A549 (cell line): ENCODE data around the gene TRNAU1AP. TPM values are rescaled to one million over a fixed set of nuclear protein-coding genes. Genes with fewer than 3 reads are reported as not detected.

Source experiments
- ATAC-seq, 2 experiments: fragments of 200-7000 bp in 1 of 2; fragments of >200 bp in 1 of 2; cut with Nextera tagmentation in 1 of 2; cut with Tn5 transposase in 1 of 2; 3 replicates each; pipeline versions ENCODE4 v1.8.0 to v1.9.1; 2018 to 2020; ENCODE audit warnings: mild to moderate bottlenecking in 1 of 2, moderate library complexity in 1 of 2
- CTCF ChIA-PET: fragments of 300-600 bp; sonication (Branson Sonifier 250); formaldehyde crosslinking; extraction: SDS; loops from one replicate; lab custom pipeline; 2021; ENCODE audit warnings: antibody characterized with exemption, inconsistent platforms; lab: Yijun Ruan, JAX
- POLR2A ChIA-PET: fragments of 350-600 bp; formaldehyde crosslinking; extraction: SDS; loops from one replicate; lab custom pipeline; 2021; ENCODE audit warnings: antibody characterized with exemption, inconsistent platforms; lab: Yijun Ruan, JAX
- DNase-seq, 2 experiments: peaks; one replicate each; pipeline versions ENCODE4 v3.0.0 to v3.0.0-alpha.2; 2011 to 2016; ENCODE audit warnings: low read depth in 1 of 2, low spot score in 1 of 2
- FAIRE-seq: peaks from 2 replicates; lab custom pipeline; 2011; peaks lifted over from hg19 to GRCh38; lab: Jason Lieb, UNC
- H3K27ac ChIP-seq, 2 experiments: fragments of >200 bp; sonication (Bioruptor Twin); formaldehyde crosslinking; 3 replicates each; pipeline ENCODE4 v1.5.1; 2016 to 2017
- H3K4me1 ChIP-seq: fragments of >200 bp; sonication (Bioruptor Twin); formaldehyde crosslinking; 3 replicates; pipeline ENCODE4 v1.6.1; 2016
- H3K4me2 ChIP-seq: fragments of >200 bp; sonication (Bioruptor Twin); formaldehyde crosslinking; 3 replicates; pipeline ENCODE4 v1.6.1; 2016
- H3K4me3 ChIP-seq: fragments of >200 bp; sonication (Bioruptor Twin); formaldehyde crosslinking; 3 replicates; pipeline ENCODE4 v1.5.1; 2016
- H3K9me3 ChIP-seq: fragments of >200 bp; sonication (Bioruptor Twin); formaldehyde crosslinking; 3 replicates; pipeline ENCODE4 v1.6.1; 2016
- ATOH8 ChIP-seq: fragments of 250-450 bp; sonication (Bioruptor Pico); IDR thresholded peaks from 2 replicates; pipeline ENCODE4 v1.5.0; 2020; ENCODE audit warnings: low read depth, mild to moderate bottlenecking, moderate library complexity
- CEBPB ChIP-seq, 2 experiments: fragments of >200 bp in 1 of 2; sonication (Bioruptor Twin) in 1 of 2; formaldehyde crosslinking in 1 of 2; IDR thresholded peaks; 2 replicates each; pipeline ENCODE4 v1.6.1; 2012 to 2016
- CHD4 ChIP-seq: fragments of 200-600 bp; sonication (generic); IDR thresholded peaks from 2 replicates; pipeline ENCODE4 v1.6.1; 2016; ENCODE audit warnings: antibody characterized with exemption, mild to moderate bottlenecking, borderline replicate concordance
- E2F6 ChIP-seq: IDR thresholded peaks from 2 replicates; pipeline ENCODE4 v1.6.1; 2012; ENCODE audit warnings: low read depth, borderline replicate concordance
- EHF ChIP-seq: fragments of 250-450 bp; sonication (Bioruptor Pico); IDR thresholded peaks from 2 replicates; pipeline ENCODE4 v1.5.0; 2020; ENCODE audit warnings: mild to moderate bottlenecking
- ELK1 ChIP-seq: fragments of 150-350 bp; IDR thresholded peaks from 2 replicates; pipeline ENCODE4 v1.6.1; 2014; ENCODE audit warnings: low read depth, mild to moderate bottlenecking, low read length
- FOSB ChIP-seq: fragments of 250-450 bp; sonication (Bioruptor Pico); IDR thresholded peaks from 2 replicates; pipeline ENCODE4 v1.5.0; 2020; ENCODE audit warnings: mild to moderate bottlenecking, moderate library complexity
- JUN ChIP-seq, 2 experiments: fragments of >200 bp; sonication (Bioruptor Twin); formaldehyde crosslinking; IDR thresholded peaks; 2 replicates in 1 of 2; 3 replicates in 1 of 2; pipeline ENCODE4 v1.6.1; 2016 to 2017
- MAX ChIP-seq: IDR thresholded peaks from 2 replicates; pipeline ENCODE4 v1.6.1; 2012
- MAZ ChIP-seq: fragments of 150-350 bp; IDR thresholded peaks from 2 replicates; pipeline ENCODE4 v1.6.1; 2014; ENCODE audit warnings: antibody characterized with exemption, low read depth, low read length, borderline replicate concordance
- MYC ChIP-seq: IDR thresholded peaks from 2 replicates; pipeline ENCODE4 v1.6.1; 2012; ENCODE audit warnings: mild to moderate bottlenecking, inconsistent platforms, low read length, improper control_type of control experiment, borderline replicate concordance
- NR3C1 ChIP-seq: fragments of >200 bp; sonication (Bioruptor Twin); formaldehyde crosslinking; IDR thresholded peaks from 3 replicates; pipeline ENCODE4 v1.6.1; 2017
- PHF8 ChIP-seq: fragments of 200-600 bp; sonication (generic); IDR thresholded peaks from 2 replicates; pipeline ENCODE4 v1.6.1; 2016; ENCODE audit warnings: low read depth, mild to moderate bottlenecking, antibody characterized with exemption, moderate library complexity, borderline replicate concordance
- POLR2A ChIP-seq: IDR thresholded peaks from 2 replicates; pipeline ENCODE4 v1.6.1; 2012; ENCODE audit warnings: mild to moderate bottlenecking, low read length
- RCOR1 ChIP-seq: fragments of 150-350 bp; IDR thresholded peaks from 2 replicates; pipeline ENCODE4 v1.6.1; 2014; ENCODE audit warnings: antibody characterized with exemption, low read length, low read depth
- RFX5 ChIP-seq: fragments of 450-650 bp; IDR thresholded peaks from 2 replicates; pipeline ENCODE4 v1.7.1; 2014; ENCODE audit warnings: antibody characterized with exemption, mild to moderate bottlenecking, moderate library complexity
- RNF2 ChIP-seq: fragments of 200-600 bp; sonication (generic); IDR thresholded peaks from 2 replicates; pipeline ENCODE4 v1.6.1; 2016; ENCODE audit warnings: low read depth, mild to moderate bottlenecking, antibody characterized with exemption, moderate library complexity, borderline replicate concordance
- SREBF2 ChIP-seq: fragments of 450-650 bp; IDR thresholded peaks from 2 replicates; pipeline ENCODE4 v1.6.1; 2014; ENCODE audit warnings: mild to moderate bottlenecking, moderate library complexity
- TP53 ChIP-seq: fragments of 250-450 bp; sonication (Bioruptor Pico); IDR thresholded peaks from 2 replicates; pipeline ENCODE4 v1.5.0; 2021; ENCODE audit warnings: mild to moderate bottlenecking, moderate library complexity
- ZNF302 ChIP-seq: fragments of 250-450 bp; sonication (Bioruptor Pico); IDR thresholded peaks from 2 replicates; pipeline ENCODE4 v1.9.0; 2021; ENCODE audit warnings: inconsistent platforms, mild to moderate bottlenecking, moderate library complexity
- WGBS: methylation state at CpG from one replicate; pipeline ENCODE4 v1.1.6; 2017; ENCODE audit errors: missing lambda C conversion rate; 5-methylcytosine and 5-hydroxymethylcytosine counted together
- polyA minus RNA-seq: library from RNA; depleted of rRNA, polyadenylated mRNA; stranded (reverse); fragments of >200 nt; gene quantifications from 2 replicates; pipeline ENCODE4 v1.2.3, GENCODE V29; 2011; rRNA and poly(A)+ RNA removed
- polyA plus RNA-seq, 4 experiments: library from polyadenylated mRNA; depleted of rRNA in 3 of 4; stranded (reverse); fragments of >200 nt; fragmentation: RNase III in 1 of 4; extraction: RNeasy Plus Mini Kit Qiagen cat#74134 plus additional on column Dnase treatment in 1 of 4; gene quantifications; 2 replicates in 3 of 4; 3 replicates in 1 of 4; pipeline ENCODE4 v1.2.3, GENCODE V29; 2011 to 2017
- TF ChIP-seq, protein P1 (sequence below): fragments of 200-600 bp; sonication (generic); IDR thresholded peaks from 2 replicates; pipeline ENCODE4 v1.6.1; 2016; ENCODE audit warnings: antibody characterized with exemption, mild to moderate bottlenecking, moderate library complexity
- TF ChIP-seq, protein P2 (sequence below): fragments of 250-450 bp; sonication (Bioruptor Pico); IDR thresholded peaks from 2 replicates; pipeline ENCODE4 v1.5.0; 2021; ENCODE audit warnings: mild to moderate bottlenecking, moderate library complexity, borderline replicate concordance
- TF ChIP-seq, protein P3 (sequence below): fragments of >200 bp; sonication (Bioruptor Twin); formaldehyde crosslinking; IDR thresholded peaks from 3 replicates; pipeline ENCODE4 v1.5.1; 2016
- TF ChIP-seq, protein P4 (sequence below): fragments of >200 bp; sonication (Bioruptor Twin); formaldehyde crosslinking; IDR thresholded peaks from 3 replicates; pipeline ENCODE4 v1.6.1; 2016

The TRNAU1AP gene
- polyA plus RNA-seq (2011; rRNA removed) (23.8 and 25.5 TPM in 2 replicates), polyA plus RNA-seq (2017; fragmentation: RNase III; extraction: RNeasy Plus Mini Kit Qiagen cat#74134 plus additional on column Dnase treatment) (14.5 to 14.9 TPM (median 14.5 TPM) in 3 replicates), polyA minus RNA-seq (7.1 and 10.8 TPM in 2 replicates)
- 15.7 and 17.0 TPM in 2 replicates for polyA plus RNA-seq (2012; cell fraction: cytosol; rRNA removed)
- polyA plus RNA-seq (2012; cell fraction: nucleus; rRNA removed): 13.5 and 19.2 TPM in 2 replicates

- no peak for FAIRE-seq
- TF ChIP-seq CHD4 (no peak), RFX5 (0 out of 2 replicates have a peak, but pooled peaks have one; percentile 64), SREBF2 (no peak), POLR2A (peak; percentile 59), TP53 (CRISPR knock-in tag) (no peak), ZNF302 (CRISPR knock-in tag) (no peak), EHF (no peak), MAX (peak; percentile 75; the same call in 1 of the 2 replicates), RCOR1 (no peak), NR3C1 (no peak), MAZ (peak; percentile 98), ELK1 (no peak), RNF2 (no peak), E2F6 (0 out of 2 replicates have a peak, but pooled peaks have one; percentile 14), MYC (peak; percentile 74; the same call in 1 of the 2 replicates), CEBPB (IDR thresholded peaks at IDR 0.05) (no peak), ATOH8 (CRISPR knock-in tag) (no peak), FOSB (no peak), JUN (IDR thresholded peaks at IDR 0.05) (peak; percentile 39 to 63; a peak in 2 of 5 replicates), PHF8 (peak; percentile 69; the same call in 1 of the 2 replicates)
- TF ChIP-seq, protein P1, sequence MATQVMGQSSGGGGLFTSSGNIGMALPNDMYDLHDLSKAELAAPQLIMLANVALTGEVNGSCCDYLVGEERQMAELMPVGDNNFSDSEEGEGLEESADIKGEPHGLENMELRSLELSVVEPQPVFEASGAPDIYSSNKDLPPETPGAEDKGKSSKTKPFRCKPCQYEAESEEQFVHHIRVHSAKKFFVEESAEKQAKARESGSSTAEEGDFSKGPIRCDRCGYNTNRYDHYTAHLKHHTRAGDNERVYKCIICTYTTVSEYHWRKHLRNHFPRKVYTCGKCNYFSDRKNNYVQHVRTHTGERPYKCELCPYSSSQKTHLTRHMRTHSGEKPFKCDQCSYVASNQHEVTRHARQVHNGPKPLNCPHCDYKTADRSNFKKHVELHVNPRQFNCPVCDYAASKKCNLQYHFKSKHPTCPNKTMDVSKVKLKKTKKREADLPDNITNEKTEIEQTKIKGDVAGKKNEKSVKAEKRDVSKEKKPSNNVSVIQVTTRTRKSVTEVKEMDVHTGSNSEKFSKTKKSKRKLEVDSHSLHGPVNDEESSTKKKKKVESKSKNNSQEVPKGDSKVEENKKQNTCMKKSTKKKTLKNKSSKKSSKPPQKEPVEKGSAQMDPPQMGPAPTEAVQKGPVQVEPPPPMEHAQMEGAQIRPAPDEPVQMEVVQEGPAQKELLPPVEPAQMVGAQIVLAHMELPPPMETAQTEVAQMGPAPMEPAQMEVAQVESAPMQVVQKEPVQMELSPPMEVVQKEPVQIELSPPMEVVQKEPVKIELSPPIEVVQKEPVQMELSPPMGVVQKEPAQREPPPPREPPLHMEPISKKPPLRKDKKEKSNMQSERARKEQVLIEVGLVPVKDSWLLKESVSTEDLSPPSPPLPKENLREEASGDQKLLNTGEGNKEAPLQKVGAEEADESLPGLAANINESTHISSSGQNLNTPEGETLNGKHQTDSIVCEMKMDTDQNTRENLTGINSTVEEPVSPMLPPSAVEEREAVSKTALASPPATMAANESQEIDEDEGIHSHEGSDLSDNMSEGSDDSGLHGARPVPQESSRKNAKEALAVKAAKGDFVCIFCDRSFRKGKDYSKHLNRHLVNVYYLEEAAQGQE: no peak
- TF ChIP-seq, protein P2, sequence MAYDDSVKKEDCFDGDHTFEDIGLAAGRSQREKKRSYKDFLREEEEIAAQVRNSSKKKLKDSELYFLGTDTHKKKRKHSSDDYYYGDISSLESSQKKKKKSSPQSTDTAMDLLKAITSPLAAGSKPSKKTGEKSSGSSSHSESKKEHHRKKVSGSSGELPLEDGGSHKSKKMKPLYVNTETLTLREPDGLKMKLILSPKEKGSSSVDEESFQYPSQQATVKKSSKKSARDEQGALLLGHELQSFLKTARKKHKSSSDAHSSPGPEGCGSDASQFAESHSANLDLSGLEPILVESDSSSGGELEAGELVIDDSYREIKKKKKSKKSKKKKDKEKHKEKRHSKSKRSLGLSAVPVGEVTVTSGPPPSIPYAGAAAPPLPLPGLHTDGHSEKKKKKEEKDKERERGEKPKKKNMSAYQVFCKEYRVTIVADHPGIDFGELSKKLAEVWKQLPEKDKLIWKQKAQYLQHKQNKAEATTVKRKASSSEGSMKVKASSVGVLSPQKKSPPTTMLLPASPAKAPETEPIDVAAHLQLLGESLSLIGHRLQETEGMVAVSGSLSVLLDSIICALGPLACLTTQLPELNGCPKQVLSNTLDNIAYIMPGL (CRISPR knock-in tag): no peak
- TF ChIP-seq, protein P3, sequence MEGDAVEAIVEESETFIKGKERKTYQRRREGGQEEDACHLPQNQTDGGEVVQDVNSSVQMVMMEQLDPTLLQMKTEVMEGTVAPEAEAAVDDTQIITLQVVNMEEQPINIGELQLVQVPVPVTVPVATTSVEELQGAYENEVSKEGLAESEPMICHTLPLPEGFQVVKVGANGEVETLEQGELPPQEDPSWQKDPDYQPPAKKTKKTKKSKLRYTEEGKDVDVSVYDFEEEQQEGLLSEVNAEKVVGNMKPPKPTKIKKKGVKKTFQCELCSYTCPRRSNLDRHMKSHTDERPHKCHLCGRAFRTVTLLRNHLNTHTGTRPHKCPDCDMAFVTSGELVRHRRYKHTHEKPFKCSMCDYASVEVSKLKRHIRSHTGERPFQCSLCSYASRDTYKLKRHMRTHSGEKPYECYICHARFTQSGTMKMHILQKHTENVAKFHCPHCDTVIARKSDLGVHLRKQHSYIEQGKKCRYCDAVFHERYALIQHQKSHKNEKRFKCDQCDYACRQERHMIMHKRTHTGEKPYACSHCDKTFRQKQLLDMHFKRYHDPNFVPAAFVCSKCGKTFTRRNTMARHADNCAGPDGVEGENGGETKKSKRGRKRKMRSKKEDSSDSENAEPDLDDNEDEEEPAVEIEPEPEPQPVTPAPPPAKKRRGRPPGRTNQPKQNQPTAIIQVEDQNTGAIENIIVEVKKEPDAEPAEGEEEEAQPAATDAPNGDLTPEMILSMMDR: no peak
- TF ChIP-seq, protein P4, sequence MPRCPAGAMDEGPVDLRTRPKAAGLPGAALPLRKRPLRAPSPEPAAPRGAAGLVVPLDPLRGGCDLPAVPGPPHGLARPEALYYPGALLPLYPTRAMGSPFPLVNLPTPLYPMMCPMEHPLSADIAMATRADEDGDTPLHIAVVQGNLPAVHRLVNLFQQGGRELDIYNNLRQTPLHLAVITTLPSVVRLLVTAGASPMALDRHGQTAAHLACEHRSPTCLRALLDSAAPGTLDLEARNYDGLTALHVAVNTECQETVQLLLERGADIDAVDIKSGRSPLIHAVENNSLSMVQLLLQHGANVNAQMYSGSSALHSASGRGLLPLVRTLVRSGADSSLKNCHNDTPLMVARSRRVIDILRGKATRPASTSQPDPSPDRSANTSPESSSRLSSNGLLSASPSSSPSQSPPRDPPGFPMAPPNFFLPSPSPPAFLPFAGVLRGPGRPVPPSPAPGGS: 0 out of 3 replicates have a peak, but pooled peaks have one; percentile 14
- TF ChIP-seq, all 56 proteins: peak for 9
- POLR2A ChIA-PET: interaction anchor here (0.7 to 2.5 kb wide), 6 partner anchors 11 to 96 kb away, joined by 3 to 34 read pairs (median 4); partner anchors contain the start of gene RNU11
- 0 out of 3 replicates have a peak, but pooled peaks cover 6% of the 10 kb centered on the region for H3K4me1 ChIP-seq
- CTCF ChIA-PET: interaction anchor here (0.5 to 2.0 kb wide), 5 partner anchors 25 to 158 kb away, joined by 3 to 8 read pairs (median 3); no protein-coding TSS in a partner anchor
- WGBS: under 1% methylated on average over 36 of the region's 63 CpGs
- H3K9me3 ChIP-seq: no peaks in the 10 kb centered on the region
- DNase-seq: peak; percentile 67 to 92
- peak; percentile 95 to 97 for ATAC-seq
- peak within 1 kb of the TSS; percentile 90 to 91 for H3K27ac ChIP-seq
- peak within 1 kb of the TSS; percentile 82 for H3K4me3 ChIP-seq
- H3K4me2 ChIP-seq: peak within 1 kb of the TSS; percentile 84
These were observed at the start of gene TRNAU1AP for GRCh38 chr1:28552758-28553663. TRNAU1AP (plus strand) TSS chr1:28553085; CDS start chr1:28553111, 26 bp downstream.
